Measurements from ENCODE around the gene MYOG. TPM values are rescaled to one million over a fixed set of nuclear protein-coding genes. Genes with fewer than 3 reads are reported as not detected.
A peak's percentile ranks its signal among the peaks of the same experiment; 100 is the strongest.

MYOG gene
- total and polyA plus RNA-seq, 2 of the 4 experiments (the other 2 are of a cell fraction), result not detected

DNA sequence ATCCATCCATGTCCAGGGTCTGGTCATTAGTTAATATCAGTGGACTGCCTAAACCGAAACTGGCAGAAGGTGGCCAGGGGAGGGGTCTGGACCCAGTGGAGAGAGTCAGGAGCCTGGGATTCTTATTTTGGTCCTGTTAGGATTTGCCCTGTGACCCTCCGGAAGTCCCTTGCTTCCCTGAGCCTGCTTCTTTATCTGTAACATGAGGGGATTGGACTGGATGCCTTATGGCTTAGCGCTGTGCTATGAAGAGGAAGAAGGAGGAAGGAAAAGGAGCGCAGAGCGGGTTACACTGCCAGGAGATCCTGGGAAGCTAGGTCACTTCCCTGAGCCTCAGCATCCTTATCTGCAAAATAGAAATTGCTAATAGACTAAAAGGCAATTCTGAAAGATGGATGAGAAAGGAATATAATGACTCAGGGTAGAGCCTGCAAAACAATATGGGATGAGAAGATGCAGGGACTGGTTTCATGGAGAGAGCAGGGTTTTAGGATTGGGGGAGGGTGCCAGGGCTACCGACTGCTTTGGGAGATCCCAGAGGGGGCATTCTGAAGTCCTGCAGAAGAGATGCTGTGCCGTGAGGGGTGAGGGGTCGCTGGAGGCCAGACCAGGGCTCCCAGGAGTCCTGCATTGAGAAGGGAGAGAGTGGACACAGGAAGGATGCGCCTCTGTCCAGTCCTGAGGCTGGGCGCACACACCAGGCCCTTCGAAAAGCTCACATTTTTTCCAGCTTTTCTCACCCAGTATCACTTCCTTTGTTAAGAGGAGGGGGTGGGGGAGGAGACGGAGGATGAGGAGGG, 41.3 kb upstream of the MYOG start:
- no TSS peak for BruUV-seq (replicated peaks)
- no peaks in the 10 kb centered on the region for H3K79me1 ChIP-seq (ENCODE audit: low read depth in 1 of 2, low read length in 2 of 2)
- peaks cover 3% of the 10 kb centered on the region; the same call in 1 of the 2 replicates for H3K4me1 ChIP-seq (ENCODE audit: control insufficient read depth, insufficient read depth, low read length)
- no peak overlapping the region for H4K91ac ChIP-seq (ENCODE audit: insufficient read depth, low read depth, low read length)
- no peak overlapping the region for H3K14ac ChIP-seq (replicated peaks; ENCODE audit: low read depth, low read length)
- H3K4ac ChIP-seq (ENCODE audit: low read depth, low read length), result no peak overlapping the region
- no peak overlapping the region for H3K9ac ChIP-seq (ENCODE audit: low read depth, low read length)
- no peak overlapping the region for H2AK5ac ChIP-seq (ENCODE audit: low read depth, low read length)
- H2BK5ac ChIP-seq (ENCODE audit: low read depth, low read length, poor library complexity, severe bottlenecking), result no peak overlapping the region
- H3K9me1 ChIP-seq (ENCODE audit: insufficient read depth, low read length), result no peaks in the 10 kb centered on the region
- H2BK15ac ChIP-seq (ENCODE audit: low read depth, low read length), result no peak overlapping the region
- DNase-seq, result peak; percentile 4
- no peak overlapping the region for H3K23ac ChIP-seq (ENCODE audit: low read depth, low read length)
- no peak overlapping the region for H2AK9ac ChIP-seq (replicated peaks; ENCODE audit: low read depth, low read length, poor library complexity)
- no peak overlapping the region for H3K56ac ChIP-seq (ENCODE audit: extremely low read depth, insufficient read depth, low read length)
- H2BK120ac ChIP-seq (ENCODE audit: low read depth, low read length), result no peak overlapping the region
- intact Hi-C loops (cut with micrococcal nuclease) (no loop called here), dilution Hi-C loops (cut with HindIII; ENCODE audit: low sequenced_read_pairs, unreplicated experiment) (no loop called here), in situ Hi-C loops (cut with MboI; ENCODE audit: low sequenced_read_pairs) (no loop called here)
- peak overlapping the region; percentile 80 for H2AFZ ChIP-seq (replicated peaks; ENCODE audit: low read length, poor library complexity)
- 14% methylated on average over 2 of the region's 12 CpGs; no CpG with 5 or more reads in 1 of the 2 experiments for WGBS, 2 experiments (ENCODE audit: extremely low coverage in 2 of 2, insufficient read length in 1 of 2)
- H3K27me3 ChIP-seq (ENCODE audit: control insufficient read depth, insufficient read depth, low read length), result peaks cover 48% of the 10 kb centered on the region
- no peak overlapping the region for H3K4me3 ChIP-seq (ENCODE audit: insufficient read depth, low read depth, low read length)
- H2BK20ac ChIP-seq (ENCODE audit: low read depth, low read length), result no peak overlapping the region
- H3K9me3 ChIP-seq (ENCODE audit: control insufficient read depth, insufficient read depth, low read length), result no peaks in the 10 kb centered on the region
- TF ChIP-seq MAFK (IDR thresholded peaks at IDR 0.05; ENCODE audit: low read depth, low read length) (no peak), SMC3 (IDR thresholded peaks at IDR 0.05; ENCODE audit: low read depth, low read length) (no peak), RAD21 (IDR thresholded peaks at IDR 0.05; ENCODE audit: low read length) (no peak), RCOR1 (IDR thresholded peaks at IDR 0.05; ENCODE audit: insufficient replicate concordance, low read length) (no peak), BHLHE40 (IDR thresholded peaks at IDR 0.05; ENCODE audit: low read depth, low read length) (no peak), FOS (IDR thresholded peaks at IDR 0.05; ENCODE audit: low read depth, low read length) (no peak), CEBPB (IDR thresholded peaks at IDR 0.05; ENCODE audit: low read depth, low read length) (no peak), NFE2L2 (IDR thresholded peaks at IDR 0.05; ENCODE audit: low read depth, low read length) (no peak)
- TF ChIP-seq, protein P1, sequence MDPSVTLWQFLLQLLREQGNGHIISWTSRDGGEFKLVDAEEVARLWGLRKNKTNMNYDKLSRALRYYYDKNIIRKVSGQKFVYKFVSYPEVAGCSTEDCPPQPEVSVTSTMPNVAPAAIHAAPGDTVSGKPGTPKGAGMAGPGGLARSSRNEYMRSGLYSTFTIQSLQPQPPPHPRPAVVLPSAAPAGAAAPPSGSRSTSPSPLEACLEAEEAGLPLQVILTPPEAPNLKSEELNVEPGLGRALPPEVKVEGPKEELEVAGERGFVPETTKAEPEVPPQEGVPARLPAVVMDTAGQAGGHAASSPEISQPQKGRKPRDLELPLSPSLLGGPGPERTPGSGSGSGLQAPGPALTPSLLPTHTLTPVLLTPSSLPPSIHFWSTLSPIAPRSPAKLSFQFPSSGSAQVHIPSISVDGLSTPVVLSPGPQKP (IDR thresholded peaks at IDR 0.05; ENCODE audit: borderline replicate concordance, low read depth, low read length), result no peak
- TF ChIP-seq, protein P2, sequence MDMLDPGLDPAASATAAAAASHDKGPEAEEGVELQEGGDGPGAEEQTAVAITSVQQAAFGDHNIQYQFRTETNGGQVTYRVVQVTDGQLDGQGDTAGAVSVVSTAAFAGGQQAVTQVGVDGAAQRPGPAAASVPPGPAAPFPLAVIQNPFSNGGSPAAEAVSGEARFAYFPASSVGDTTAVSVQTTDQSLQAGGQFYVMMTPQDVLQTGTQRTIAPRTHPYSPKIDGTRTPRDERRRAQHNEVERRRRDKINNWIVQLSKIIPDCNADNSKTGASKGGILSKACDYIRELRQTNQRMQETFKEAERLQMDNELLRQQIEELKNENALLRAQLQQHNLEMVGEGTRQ (IDR thresholded peaks at IDR 0.05; ENCODE audit: low read depth, low read length), result no peak
- peak overlapping the region; percentile 29; the same call in 1 of the 2 replicates for H3K4me2 ChIP-seq (ENCODE audit: low read depth, low read length)
- ChIA-PET CTCF (interaction anchor here (1.3 to 3.0 kb wide), 3 partner anchors 78 to 90 kb away, joined by 4 to 8 read pairs (median 6); no protein-coding TSS in a partner anchor), POLR2A (ENCODE audit: unreplicated experiment) (no interaction called here)
- no peak overlapping the region; a peak in 2 of 4 replicates for H4K8ac ChIP-seq (ENCODE audit: low read depth in 2 of 2, low read length in 2 of 2)
- ATAC-seq (ENCODE audit: low read depth), result peak; percentile 27
- no peaks in the 10 kb centered on the region for H4K20me1 ChIP-seq (ENCODE audit: insufficient read depth, low read length)
- H4K5ac ChIP-seq (ENCODE audit: low read depth, low read length), result no peak overlapping the region
- no peak overlapping the region for H3K27ac ChIP-seq (ENCODE audit: insufficient read depth, low read length)
- no peak overlapping the region; the same call in 1 of the 2 replicates for H3K18ac ChIP-seq (ENCODE audit: low read depth, low read length)
- no peaks in the 10 kb centered on the region for H3K36me3 ChIP-seq (ENCODE audit: control insufficient read depth, insufficient read depth, low read length)

Data from IMR-90 (cell line).